Ishikawa (cell line): ENCODE data around the gene MT1A.

Experiments
- CEBPB ChIP-seq: IDR thresholded peaks from 2 replicates; pipeline ENCODE4 v1.6.1; 2012
- CREB1 ChIP-seq: IDR thresholded peaks from 2 replicates; pipeline ENCODE4 v1.6.1; 2012; ENCODE audit warnings: low read depth
- EGR1 ChIP-seq: IDR thresholded peaks from 2 replicates; pipeline ENCODE4 v1.6.1; 2012
- EP300 ChIP-seq: IDR thresholded peaks from 2 replicates; pipeline ENCODE4 v1.6.1; 2012; ENCODE audit warnings: borderline replicate concordance
- FOXM1 ChIP-seq: IDR thresholded peaks from 2 replicates; pipeline ENCODE4 v1.6.1; 2012; ENCODE audit warnings: low read depth, borderline replicate concordance
- NFIC ChIP-seq: IDR thresholded peaks from 2 replicates; pipeline ENCODE4 v1.6.1; 2012
- RAD21 ChIP-seq: IDR thresholded peaks from 2 replicates; pipeline ENCODE4 v1.6.1; 2012; ENCODE audit warnings: low read depth
- TAF1 ChIP-seq: IDR thresholded peaks from 2 replicates; pipeline ENCODE4 v1.6.1; 2012; ENCODE audit warnings: low read depth, mild to moderate bottlenecking
- TCF12 ChIP-seq: IDR thresholded peaks from 2 replicates; pipeline ENCODE4 v1.6.1; 2012; ENCODE audit warnings: low read depth
- TEAD4 ChIP-seq: IDR thresholded peaks from 2 replicates; pipeline ENCODE4 v1.6.1; 2012
- USF1 ChIP-seq: IDR thresholded peaks from 2 replicates; pipeline ENCODE4 v1.6.1; 2012
- YY1 ChIP-seq: IDR thresholded peaks from 2 replicates; pipeline ENCODE4 v1.6.1; 2012; ENCODE audit warnings: low read depth
- ZBTB7A ChIP-seq: IDR thresholded peaks from 2 replicates; pipeline ENCODE4 v1.6.1; 2012; ENCODE audit warnings: low read depth
- TF ChIP-seq, protein P1 (sequence below): IDR thresholded peaks from 2 replicates; pipeline ENCODE4 v1.6.1; 2012; ENCODE audit warnings: low read depth, mild to moderate bottlenecking
- TF ChIP-seq, protein P2 (sequence below): IDR thresholded peaks from 2 replicates; pipeline ENCODE4 v1.6.1; 2012

MT1A gene

GRCh38 chr16:56629531-56629930 lies 8.9 kb upstream of the MT1A start:
- TF ChIP-seq TCF12 (no peak), CREB1 (no peak), EGR1 (no peak), TAF1 (no peak), YY1 (no peak), RAD21 (no peak), ZBTB7A (no peak), USF1 (no peak), TEAD4 (no peak)
- TF ChIP-seq, protein P1, sequence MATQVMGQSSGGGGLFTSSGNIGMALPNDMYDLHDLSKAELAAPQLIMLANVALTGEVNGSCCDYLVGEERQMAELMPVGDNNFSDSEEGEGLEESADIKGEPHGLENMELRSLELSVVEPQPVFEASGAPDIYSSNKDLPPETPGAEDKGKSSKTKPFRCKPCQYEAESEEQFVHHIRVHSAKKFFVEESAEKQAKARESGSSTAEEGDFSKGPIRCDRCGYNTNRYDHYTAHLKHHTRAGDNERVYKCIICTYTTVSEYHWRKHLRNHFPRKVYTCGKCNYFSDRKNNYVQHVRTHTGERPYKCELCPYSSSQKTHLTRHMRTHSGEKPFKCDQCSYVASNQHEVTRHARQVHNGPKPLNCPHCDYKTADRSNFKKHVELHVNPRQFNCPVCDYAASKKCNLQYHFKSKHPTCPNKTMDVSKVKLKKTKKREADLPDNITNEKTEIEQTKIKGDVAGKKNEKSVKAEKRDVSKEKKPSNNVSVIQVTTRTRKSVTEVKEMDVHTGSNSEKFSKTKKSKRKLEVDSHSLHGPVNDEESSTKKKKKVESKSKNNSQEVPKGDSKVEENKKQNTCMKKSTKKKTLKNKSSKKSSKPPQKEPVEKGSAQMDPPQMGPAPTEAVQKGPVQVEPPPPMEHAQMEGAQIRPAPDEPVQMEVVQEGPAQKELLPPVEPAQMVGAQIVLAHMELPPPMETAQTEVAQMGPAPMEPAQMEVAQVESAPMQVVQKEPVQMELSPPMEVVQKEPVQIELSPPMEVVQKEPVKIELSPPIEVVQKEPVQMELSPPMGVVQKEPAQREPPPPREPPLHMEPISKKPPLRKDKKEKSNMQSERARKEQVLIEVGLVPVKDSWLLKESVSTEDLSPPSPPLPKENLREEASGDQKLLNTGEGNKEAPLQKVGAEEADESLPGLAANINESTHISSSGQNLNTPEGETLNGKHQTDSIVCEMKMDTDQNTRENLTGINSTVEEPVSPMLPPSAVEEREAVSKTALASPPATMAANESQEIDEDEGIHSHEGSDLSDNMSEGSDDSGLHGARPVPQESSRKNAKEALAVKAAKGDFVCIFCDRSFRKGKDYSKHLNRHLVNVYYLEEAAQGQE, result no peak
- TF ChIP-seq, protein P2, sequence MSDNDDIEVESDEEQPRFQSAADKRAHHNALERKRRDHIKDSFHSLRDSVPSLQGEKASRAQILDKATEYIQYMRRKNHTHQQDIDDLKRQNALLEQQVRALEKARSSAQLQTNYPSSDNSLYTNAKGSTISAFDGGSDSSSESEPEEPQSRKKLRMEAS, result no peak

DNA sequence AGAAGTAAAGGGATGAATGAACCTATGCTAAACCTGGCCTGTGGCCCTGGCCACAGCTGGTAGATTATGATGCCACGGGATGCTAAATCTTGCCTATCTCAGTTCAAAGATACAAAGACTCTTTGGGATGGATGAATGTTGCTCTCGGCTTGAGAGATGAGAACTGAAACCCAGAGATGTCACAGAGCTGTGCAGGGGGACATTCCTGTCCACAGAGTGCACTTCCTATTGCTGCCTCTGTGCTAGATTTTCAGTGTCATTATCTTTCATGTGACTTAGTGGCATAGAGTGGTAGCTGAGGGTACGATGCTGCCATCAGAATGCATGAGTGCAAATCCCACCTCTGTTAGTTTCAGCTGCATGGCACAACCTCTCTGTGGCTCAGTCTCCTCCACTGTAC lies 8.3 kb upstream of the MT1A start:
- TF ChIP-seq RAD21 (no peak), TCF12 (no peak), YY1 (no peak)

DNA sequence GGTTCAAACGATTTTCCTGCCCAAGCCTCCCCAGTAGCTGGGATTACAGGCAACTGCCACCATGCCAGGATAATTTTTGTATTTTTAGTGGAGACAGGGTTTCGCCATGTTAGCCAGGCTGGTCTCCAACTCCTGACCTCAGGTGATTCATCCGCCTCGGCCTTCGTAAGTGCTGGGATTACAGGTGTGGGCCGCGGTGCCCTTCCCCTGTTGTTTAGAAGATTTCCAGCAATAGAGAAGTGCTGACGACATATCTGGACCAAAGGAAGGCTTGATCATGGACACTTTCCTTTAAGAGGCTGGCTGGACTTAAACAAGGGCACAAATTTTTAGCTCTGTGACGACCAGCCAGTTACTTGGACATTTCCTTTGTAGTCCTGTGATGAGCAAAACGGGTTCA lies 7.3 kb upstream of the MT1A start:
- TF ChIP-seq, protein P2, result no peak
- TF ChIP-seq, protein P1, result no peak
- TF ChIP-seq CREB1 (no peak), FOXM1 (no peak), EGR1 (no peak), EP300 (no peak), TCF12 (no peak), TEAD4 (no peak)

GRCh38 chr16:56631832-56632155 lies 6.7 kb upstream of the MT1A start:
- no peak for TF ChIP-seq TCF12
- TF ChIP-seq NFIC, result no peak
- no peak for TF ChIP-seq CEBPB
- TF ChIP-seq, protein P2, result no peak
- TF ChIP-seq ZBTB7A, result no peak
- TF ChIP-seq, protein P1, result no peak
- no peak for TF ChIP-seq CREB1
- no peak for TF ChIP-seq TAF1
- no peak for TF ChIP-seq USF1
- no peak for TF ChIP-seq EP300
- no peak for TF ChIP-seq YY1
- no peak for TF ChIP-seq RAD21
- no peak for TF ChIP-seq EGR1
- no peak for TF ChIP-seq FOXM1
- no peak for TF ChIP-seq TEAD4

- TF ChIP-seq YY1 (no peak), EP300 (no peak), TEAD4 (no peak), TCF12 (no peak), NFIC (no peak), TAF1 (no peak), EGR1 (no peak), CREB1 (no peak), CEBPB (no peak), FOXM1 (no peak), RAD21 (no peak), ZBTB7A (no peak)
- TF ChIP-seq, protein P2, result no peak
- TF ChIP-seq, protein P1, result no peak
Observed at GRCh38 chr16:56632156-56632847, 6.2 kb upstream of the MT1A start, which contains the start of gene MT1M. Gene MT1M (plus strand): TSS chr16:56632659. CDS start chr16:56632732, 73 bp downstream.
